Keratinocyte (primary cell): ENCODE results near the gene ST3GAL6. TPM values are rescaled to one million over a fixed set of nuclear protein-coding genes. Genes with fewer than 3 reads are reported as not detected.

Experiments
- DNase-seq: peaks from one replicate; pipeline ENCODE4 v3.0.0-alpha.2; 2011; ENCODE audit warnings: low read depth, missing footprints, low spot score
- FAIRE-seq: peaks from 2 replicates; lab custom pipeline; 2011; peaks lifted over from hg19 to GRCh38; lab: Jason Lieb, UNC
- H2AFZ ChIP-seq: 2 replicates; pipeline ENCODE4 v1.6.0; 2012; ENCODE audit warnings: low read length, control low read depth, inconsistent platforms; ENCODE audit not compliant: control insufficient read depth
- H3K27ac ChIP-seq: 2 replicates; pipeline ENCODE4 v1.5.1; 2011; ENCODE audit warnings: low read length; ENCODE audit not compliant: control insufficient read depth, insufficient read depth
- H3K27me3 ChIP-seq: 3 replicates; pipeline ENCODE4 v1.6.0; 2011; ENCODE audit warnings: low read length; ENCODE audit not compliant: control insufficient read depth, insufficient read depth; ENCODE audit errors: extremely low read depth
- H3K36me3 ChIP-seq, 2 experiments: 2 replicates in 1 of 2; 3 replicates in 1 of 2; pipeline ENCODE4 v1.5.1; 2011; ENCODE audit warnings: low read length in 2 of 2, mild to moderate bottlenecking in 1 of 2; ENCODE audit not compliant: control insufficient read depth in 2 of 2, insufficient read depth in 2 of 2; ENCODE audit errors: extremely low read depth in 1 of 2
- H3K4me1 ChIP-seq: 3 replicates; pipeline ENCODE4 v1.5.1; 2011; ENCODE audit warnings: low read length; ENCODE audit not compliant: control insufficient read depth, insufficient read depth; ENCODE audit errors: extremely low read depth
- H3K4me2 ChIP-seq: 3 replicates; pipeline ENCODE4 v1.6.0; 2011; ENCODE audit warnings: low read depth, low read length; ENCODE audit not compliant: control insufficient read depth, insufficient read depth; ENCODE audit errors: extremely low read depth
- H3K4me3 ChIP-seq, 3 experiments: fragments of 200-600 bp in 1 of 3; sonication (generic) in 1 of 3; 2 replicates in 2 of 3; 3 replicates in 1 of 3; pipeline ENCODE4 v1.5.1; 2011 to 2016; ENCODE audit warnings: low read length in 3 of 3, mild to moderate bottlenecking in 3 of 3, control low read depth in 2 of 3, inconsistent platforms in 1 of 3, low read depth in 1 of 3, mixed read lengths in 1 of 3, mixed run types in 1 of 3, moderate library complexity in 1 of 3; ENCODE audit not compliant: control insufficient read depth in 2 of 3, insufficient read depth in 2 of 3; ENCODE audit errors: extremely low read depth in 1 of 3
- H3K79me2 ChIP-seq: 2 replicates; pipeline ENCODE4 v1.6.0; 2012; ENCODE audit warnings: low read length; ENCODE audit not compliant: control insufficient read depth, insufficient read depth
- H3K9ac ChIP-seq: 3 replicates; pipeline ENCODE4 v1.6.0; 2011; ENCODE audit warnings: low read length; ENCODE audit not compliant: control insufficient read depth, insufficient read depth; ENCODE audit errors: extremely low read depth
- H3K9me1 ChIP-seq: 3 replicates; pipeline ENCODE4 v1.6.0; 2011; ENCODE audit warnings: low read length; ENCODE audit not compliant: control insufficient read depth, insufficient read depth; ENCODE audit errors: extremely low read depth
- H3K9me3 ChIP-seq: 2 replicates; pipeline ENCODE4 v1.5.1; 2012; ENCODE audit warnings: low read depth, low read length; ENCODE audit not compliant: control insufficient read depth
- H4K20me1 ChIP-seq: 3 replicates; pipeline ENCODE4 v1.6.0; 2011; ENCODE audit warnings: low read length; ENCODE audit not compliant: control insufficient read depth, insufficient read depth; ENCODE audit errors: extremely low read depth
- CTCF ChIP-seq, 3 experiments: IDR thresholded peaks in 1 of 3; conservative IDR thresholded peaks in 1 of 3; optimal IDR thresholded peaks in 1 of 3; 2 replicates in 2 of 3; 3 replicates in 1 of 3; pipeline versions ENCODE3 to v1.5.1; 2011; ENCODE audit warnings: low read length in 3 of 3, mild to moderate bottlenecking in 3 of 3, moderate library complexity in 2 of 3, control low read depth in 1 of 3, inconsistent platforms in 1 of 3; ENCODE audit not compliant: insufficient read depth in 2 of 3; ENCODE audit errors: extremely low read depth in 1 of 3
- EZH2 ChIP-seq: IDR thresholded peaks from one replicate; pipeline ENCODE4 v1.6.1; 2012; ENCODE audit warnings: inconsistent platforms, mild to moderate bottlenecking, low read length, moderate library complexity
- dilution Hi-C: fragments of 300-500 bp; cut with MboI; formaldehyde crosslinking; loops from one replicate; pipeline ENCODE4 v1.7.0; 2020; ENCODE audit warnings: low sequenced_read_pairs; ENCODE audit not compliant: extremely low pct_ligation_motif_present
- polyA plus RNA-seq, 5 experiments: library from polyadenylated mRNA; depleted of rRNA in 3 of 5; stranded (reverse) in 3 of 5; stranded (forward) in 1 of 5; unstranded in 1 of 5; fragments of >200 nt; gene quantifications; 1 replicate in 1 of 5; 2 replicates in 3 of 5; 3 replicates in 1 of 5; pipeline versions ENCODE4 v1.2.1 to v1.2.3, GENCODE V29; 2011 to 2012; ENCODE audit warnings: missing spikeins in 2 of 5, low read depth in 1 of 5, low replicate concordance in 1 of 5

Gene ST3GAL6
- polyA plus RNA-seq, 1 donor (not counting 4 experiments of a cell fraction or from before 2014, with no cell fraction given): 5.3 TPM

GRCh38 chr3:98763819-98764418, 779 bp downstream of the ST3GAL6 start:
- no peak for FAIRE-seq

GRCh38 chr3:98764472-98764884, 1.3 kb downstream of the ST3GAL6 start:
- Histone ChIP-seq H3K27me3 (no peaks in the 10 kb centered on the region), H2AFZ (no peak overlapping the region), H3K36me3 (no peaks in the 10 kb centered on the region), H3K4me1 (peaks cover 5% of the 10 kb centered on the region), H3K79me2 (no peaks in the 10 kb centered on the region), H3K9me1 (no peaks in the 10 kb centered on the region), H3K4me3 (no peak overlapping the region), H3K27ac (no peak overlapping the region), H3K4me2 (no peak overlapping the region), H4K20me1 (no peaks in the 10 kb centered on the region), H3K9me3 (no peaks in the 10 kb centered on the region), H3K9ac (no peak overlapping the region)
- FAIRE-seq (no peak), DNase-seq (no peak)
- TF ChIP-seq CTCF (optimal IDR thresholded peaks at IDR 0.05 in 1 of 3, IDR thresholded peaks at IDR 0.05 in 1 of 3, conservative IDR thresholded peaks at IDR 0.05 in 1 of 3; ENCODE audit: extremely low read depth in 1 of 3, insufficient read depth in 2 of 3, low read length in 3 of 3) (no peak), EZH2 (no peak)
- dilution Hi-C loops: no loop called here

More at GRCh38 chr3:98763819-98764418, 779 bp downstream of the ST3GAL6 start:
- Histone ChIP-seq H3K79me2 (no peaks in the 10 kb centered on the region), H3K4me3 (no peak overlapping the region), H4K20me1 (no peaks in the 10 kb centered on the region), H3K9ac (no peak overlapping the region), H2AFZ (no peak overlapping the region), H3K4me2 (no peak overlapping the region), H3K9me3 (no peaks in the 10 kb centered on the region), H3K27ac (no peak overlapping the region), H3K27me3 (no peaks in the 10 kb centered on the region), H3K4me1 (peaks cover 5% of the 10 kb centered on the region), H3K36me3 (no peaks in the 10 kb centered on the region), H3K9me1 (no peaks in the 10 kb centered on the region)
- no peak for TF ChIP-seq CTCF (optimal IDR thresholded peaks at IDR 0.05 in 1 of 3, IDR thresholded peaks at IDR 0.05 in 1 of 3, conservative IDR thresholded peaks at IDR 0.05 in 1 of 3; ENCODE audit: extremely low read depth in 1 of 3, insufficient read depth in 2 of 3, low read length in 3 of 3)
- TF ChIP-seq EZH2: no peak
- dilution Hi-C loops: no loop called here
- no peak for DNase-seq
